ENCODE results near the gene ZFP36L1.

The ZFP36L1 gene

GRCh38 chr14:68810173-68811153 lies 17.6 kb upstream of the ZFP36L1 start:
- intact Hi-C loops (cut with DNase I; ENCODE audit: low total_unique reads), result loop anchor here (10.0 kb wide), 1 partner anchor 566 kb away; no protein-coding TSS in a partner anchor
- no peak for DNase-seq
- no peak overlapping the region for H3K4me3 ChIP-seq
- H3K27ac ChIP-seq, result no peak overlapping the region
- no peak for TF ChIP-seq CTCF (IDR thresholded peaks at IDR 0.05)
- H3K27me3 ChIP-seq, result no peaks in the 10 kb centered on the region
- no peaks in the 10 kb centered on the region for H3K36me3 ChIP-seq
- peaks cover 6 to 63% (median 50%) of the 10 kb centered on the region in 4 donors for H3K4me1 ChIP-seq
- no peaks in the 10 kb centered on the region for H3K9me3 ChIP-seq

GRCh38 chr14:68809524-68809923 lies 16.7 kb upstream of the ZFP36L1 start:
- intact Hi-C loops (cut with DNase I; ENCODE audit: low total_unique reads), result no loop called here
- no peak for TF ChIP-seq CTCF (IDR thresholded peaks at IDR 0.05)
- no peaks in the 10 kb centered on the region for H3K27me3 ChIP-seq
- no peak for DNase-seq
- H3K27ac ChIP-seq, result peak overlapping the region in 1 of 2 donors; percentile 84
- H3K36me3 ChIP-seq, result no peaks in the 10 kb centered on the region
- no peak overlapping the region for H3K4me3 ChIP-seq
- peaks cover 6 to 54% (median 42%) of the 10 kb centered on the region in 4 donors for H3K4me1 ChIP-seq
- H3K9me3 ChIP-seq, result no peaks in the 10 kb centered on the region

GRCh38 chr14:68808696-68809480 lies 16.0 kb upstream of the ZFP36L1 start:
- Histone ChIP-seq H3K36me3 (no peaks in the 10 kb centered on the region), H3K9me3 (no peaks in the 10 kb centered on the region), H3K4me1 (peaks cover under 1 to 48% (median 36%) of the 10 kb centered on the region in 4 donors), H3K4me3 (no peak overlapping the region), H3K27me3 (no peaks in the 10 kb centered on the region), H3K27ac (peak overlapping the region; percentile 71 to 84)
- intact Hi-C loops (cut with DNase I; ENCODE audit: low total_unique reads), result no loop called here
- no peak for DNase-seq
- no peak for TF ChIP-seq CTCF (IDR thresholded peaks at IDR 0.05)

GRCh38 chr14:68807987-68808386 lies 15.1 kb upstream of the ZFP36L1 start:
- Histone ChIP-seq H3K36me3 (no peaks in the 10 kb centered on the region), H3K27me3 (no peaks in the 10 kb centered on the region), H3K27ac (peak overlapping the region; percentile 71 to 84), H3K4me1 (peaks cover 0 to 39% (median 28%) of the 10 kb centered on the region in 4 donors), H3K4me3 (no peak overlapping the region), H3K9me3 (no peaks in the 10 kb centered on the region)
- intact Hi-C loops (cut with DNase I; ENCODE audit: low total_unique reads), result no loop called here
- DNase-seq, result peak; percentile 21 to 62
- TF ChIP-seq CTCF (IDR thresholded peaks at IDR 0.05), result no peak

- Histone ChIP-seq H3K36me3 (no peaks in the 10 kb centered on the region), H3K4me3 (no peak overlapping the region), H3K4me1 (peaks cover 0 to 38% (median 27%) of the 10 kb centered on the region in 4 donors), H3K27ac (peak overlapping the region; percentile 71 to 84), H3K9me3 (no peaks in the 10 kb centered on the region), H3K27me3 (no peaks in the 10 kb centered on the region)
- TF ChIP-seq CTCF (IDR thresholded peaks at IDR 0.05), result no peak
- intact Hi-C loops (cut with DNase I; ENCODE audit: low total_unique reads), result no loop called here
- DNase-seq, result peak; percentile 48 to 84
These were observed 14.3 kb upstream of the ZFP36L1 start for GRCh38 chr14:68807148-68807600.
